Liver (tissue), 3 donors: Measurements from ENCODE around the gene RBPJ.

Experiments used
- GABPA ChIP-seq, 2 donors: IDR thresholded peaks in 1 of 2; conservative IDR thresholded peaks in 1 of 2; 2 replicates each; pipeline ENCODE4 v1.6.1; 2016; ENCODE audit warnings: antibody characterized with exemption in 2 of 2, mild to moderate bottlenecking in 1 of 2, moderate library complexity in 1 of 2
- HNF4A ChIP-seq, 2 donors: conservative IDR thresholded peaks; 2 replicates each; pipeline ENCODE4 v1.6.1; 2016; ENCODE audit warnings: antibody characterized with exemption in 2 of 2, mild to moderate bottlenecking in 2 of 2
- JUND ChIP-seq, 2 donors: IDR thresholded peaks; 2 replicates each; pipeline ENCODE4 v1.6.1; 2016; ENCODE audit warnings: antibody characterized with exemption in 2 of 2
- NR2F2 ChIP-seq: IDR thresholded peaks from 2 replicates; pipeline ENCODE4 v1.6.1; 2016; ENCODE audit warnings: antibody characterized with exemption
- RAD21 ChIP-seq, 2 donors: IDR thresholded peaks; 2 replicates each; pipeline ENCODE4 v1.6.1; 2016; ENCODE audit warnings: antibody characterized with exemption in 2 of 2, mild to moderate bottlenecking in 2 of 2
- SP1 ChIP-seq: IDR thresholded peaks from 2 replicates; pipeline ENCODE4 v1.6.1; 2018; ENCODE audit warnings: antibody characterized with exemption, mild to moderate bottlenecking
- TAF1 ChIP-seq: conservative IDR thresholded peaks from 2 replicates; pipeline ENCODE4 v1.6.1; 2016; ENCODE audit warnings: antibody characterized with exemption, mild to moderate bottlenecking
- YY1 ChIP-seq: IDR thresholded peaks from 2 replicates; pipeline ENCODE4 v1.6.1; 2016; ENCODE audit warnings: antibody characterized with exemption, mild to moderate bottlenecking
- TF ChIP-seq, protein P1 (sequence below): fragments of 150-350 bp; IDR thresholded peaks from 2 replicates; pipeline ENCODE4 v1.5.1; 2017; ENCODE audit warnings: improper control_type of control experiment, low read depth, low read length; ENCODE audit not compliant: missing input control
- TF ChIP-seq, protein P2 (sequence below): IDR thresholded peaks from 2 replicates; pipeline ENCODE4 v1.6.1; 2016; ENCODE audit warnings: antibody characterized with exemption, mild to moderate bottlenecking
- TF ChIP-seq, protein P3 (sequence below): IDR thresholded peaks from 2 replicates; pipeline ENCODE4 v1.6.1; 2016; ENCODE audit warnings: antibody characterized with exemption
- TF ChIP-seq, protein P4 (sequence below): IDR thresholded peaks from 2 replicates; pipeline ENCODE4 v1.6.1; 2016; ENCODE audit warnings: antibody characterized with exemption
- donor health status: healthy.
- donor health status: healthy.

DNA sequence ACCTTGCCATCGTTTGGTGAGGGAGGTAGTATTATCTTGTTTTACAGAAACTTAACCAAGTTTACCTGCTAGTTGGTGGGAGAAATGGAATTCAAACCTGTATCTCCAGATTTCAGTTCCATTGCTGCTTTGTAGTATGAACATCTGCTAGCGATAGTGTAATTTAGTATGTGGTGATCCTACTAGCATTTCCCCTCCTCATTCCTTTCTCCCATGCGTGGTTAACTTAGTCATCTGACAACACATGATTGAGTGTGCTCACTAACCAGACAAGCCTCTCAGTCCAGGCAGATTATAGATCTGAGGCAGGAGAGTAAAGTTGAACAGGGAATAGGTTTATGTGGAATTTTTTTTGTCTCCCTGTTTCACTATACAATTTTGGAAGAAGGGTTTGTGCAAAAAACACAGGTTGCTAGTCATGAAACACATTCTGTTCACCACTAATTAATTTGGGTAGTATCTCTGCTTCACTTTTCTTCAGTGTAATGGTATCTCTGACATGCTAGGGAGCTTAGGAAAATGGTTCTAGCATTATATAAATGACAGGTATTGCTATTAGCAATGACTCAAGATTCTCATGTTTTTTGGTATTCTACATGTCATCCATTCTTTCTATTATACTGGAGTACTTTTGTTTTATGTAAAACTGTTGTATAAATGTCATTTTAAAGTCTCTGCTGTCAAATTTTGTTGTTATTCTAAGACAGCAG is 21.7 kb downstream of the RBPJ start:
- TF ChIP-seq, protein P1, sequence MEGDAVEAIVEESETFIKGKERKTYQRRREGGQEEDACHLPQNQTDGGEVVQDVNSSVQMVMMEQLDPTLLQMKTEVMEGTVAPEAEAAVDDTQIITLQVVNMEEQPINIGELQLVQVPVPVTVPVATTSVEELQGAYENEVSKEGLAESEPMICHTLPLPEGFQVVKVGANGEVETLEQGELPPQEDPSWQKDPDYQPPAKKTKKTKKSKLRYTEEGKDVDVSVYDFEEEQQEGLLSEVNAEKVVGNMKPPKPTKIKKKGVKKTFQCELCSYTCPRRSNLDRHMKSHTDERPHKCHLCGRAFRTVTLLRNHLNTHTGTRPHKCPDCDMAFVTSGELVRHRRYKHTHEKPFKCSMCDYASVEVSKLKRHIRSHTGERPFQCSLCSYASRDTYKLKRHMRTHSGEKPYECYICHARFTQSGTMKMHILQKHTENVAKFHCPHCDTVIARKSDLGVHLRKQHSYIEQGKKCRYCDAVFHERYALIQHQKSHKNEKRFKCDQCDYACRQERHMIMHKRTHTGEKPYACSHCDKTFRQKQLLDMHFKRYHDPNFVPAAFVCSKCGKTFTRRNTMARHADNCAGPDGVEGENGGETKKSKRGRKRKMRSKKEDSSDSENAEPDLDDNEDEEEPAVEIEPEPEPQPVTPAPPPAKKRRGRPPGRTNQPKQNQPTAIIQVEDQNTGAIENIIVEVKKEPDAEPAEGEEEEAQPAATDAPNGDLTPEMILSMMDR, result no peak
- TF ChIP-seq HNF4A (conservative IDR thresholded peaks at IDR 0.05) (no peak), YY1 (no peak), TAF1 (no peak), RAD21 (IDR thresholded peaks at IDR 0.05) (no peak), JUND (IDR thresholded peaks at IDR 0.05) (no peak), GABPA (IDR thresholded peaks at IDR 0.05 in 1 of 2, conservative IDR thresholded peaks at IDR 0.05 in 1 of 2) (no peak), NR2F2 (no peak), SP1 (no peak)
- TF ChIP-seq, protein P2, sequence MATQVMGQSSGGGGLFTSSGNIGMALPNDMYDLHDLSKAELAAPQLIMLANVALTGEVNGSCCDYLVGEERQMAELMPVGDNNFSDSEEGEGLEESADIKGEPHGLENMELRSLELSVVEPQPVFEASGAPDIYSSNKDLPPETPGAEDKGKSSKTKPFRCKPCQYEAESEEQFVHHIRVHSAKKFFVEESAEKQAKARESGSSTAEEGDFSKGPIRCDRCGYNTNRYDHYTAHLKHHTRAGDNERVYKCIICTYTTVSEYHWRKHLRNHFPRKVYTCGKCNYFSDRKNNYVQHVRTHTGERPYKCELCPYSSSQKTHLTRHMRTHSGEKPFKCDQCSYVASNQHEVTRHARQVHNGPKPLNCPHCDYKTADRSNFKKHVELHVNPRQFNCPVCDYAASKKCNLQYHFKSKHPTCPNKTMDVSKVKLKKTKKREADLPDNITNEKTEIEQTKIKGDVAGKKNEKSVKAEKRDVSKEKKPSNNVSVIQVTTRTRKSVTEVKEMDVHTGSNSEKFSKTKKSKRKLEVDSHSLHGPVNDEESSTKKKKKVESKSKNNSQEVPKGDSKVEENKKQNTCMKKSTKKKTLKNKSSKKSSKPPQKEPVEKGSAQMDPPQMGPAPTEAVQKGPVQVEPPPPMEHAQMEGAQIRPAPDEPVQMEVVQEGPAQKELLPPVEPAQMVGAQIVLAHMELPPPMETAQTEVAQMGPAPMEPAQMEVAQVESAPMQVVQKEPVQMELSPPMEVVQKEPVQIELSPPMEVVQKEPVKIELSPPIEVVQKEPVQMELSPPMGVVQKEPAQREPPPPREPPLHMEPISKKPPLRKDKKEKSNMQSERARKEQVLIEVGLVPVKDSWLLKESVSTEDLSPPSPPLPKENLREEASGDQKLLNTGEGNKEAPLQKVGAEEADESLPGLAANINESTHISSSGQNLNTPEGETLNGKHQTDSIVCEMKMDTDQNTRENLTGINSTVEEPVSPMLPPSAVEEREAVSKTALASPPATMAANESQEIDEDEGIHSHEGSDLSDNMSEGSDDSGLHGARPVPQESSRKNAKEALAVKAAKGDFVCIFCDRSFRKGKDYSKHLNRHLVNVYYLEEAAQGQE, result no peak
- TF ChIP-seq, protein P3, sequence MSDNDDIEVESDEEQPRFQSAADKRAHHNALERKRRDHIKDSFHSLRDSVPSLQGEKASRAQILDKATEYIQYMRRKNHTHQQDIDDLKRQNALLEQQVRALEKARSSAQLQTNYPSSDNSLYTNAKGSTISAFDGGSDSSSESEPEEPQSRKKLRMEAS, result no peak
- TF ChIP-seq, protein P4, sequence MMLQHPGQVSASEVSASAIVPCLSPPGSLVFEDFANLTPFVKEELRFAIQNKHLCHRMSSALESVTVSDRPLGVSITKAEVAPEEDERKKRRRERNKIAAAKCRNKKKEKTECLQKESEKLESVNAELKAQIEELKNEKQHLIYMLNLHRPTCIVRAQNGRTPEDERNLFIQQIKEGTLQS, result no peak
